GM19467 (cell line): ENCODE measurements around the gene SEMA6B.
"Not testable (repeated sequence)": the region's sequence is repeated elsewhere in the genome, so short reads cannot be mapped to it uniquely, and the experiment has no call there.

Experiments used
- ATAC-seq: cut with Tn5 transposase; IDR thresholded peaks from one replicate; pipeline ENCODE4 v1.9.1; 2021; ENCODE audit warnings: mild to moderate bottlenecking, moderate library complexity; ENCODE audit not compliant: unreplicated experiment

Gene SEMA6B

GRCh38 chr19:4553092-4553695 is 6.3 kb downstream of the SEMA6B start:
- no peak for ATAC-seq

GRCh38 chr19:4552525-4552819 is 7.0 kb downstream of the SEMA6B start:
- no peak for ATAC-seq

GRCh38 chr19:4550479-4551050 is 8.9 kb downstream of the SEMA6B start:
- no peak for ATAC-seq

GRCh38 chr19:4550018-4550417 is 9.5 kb downstream of the SEMA6B start:
- no peak for ATAC-seq

GRCh38 chr19:4548238-4548584 is 11.3 kb downstream of the SEMA6B start:
- ATAC-seq: no peak

- no peak for ATAC-seq
Observed at GRCh38 chr19:4547303-4548237, 11.9 kb downstream of the SEMA6B start.

- no peak for ATAC-seq
Observed at GRCh38 chr19:4543842-4544647, 15.4 kb downstream of the SEMA6B start.

- no peak for ATAC-seq
Observed at GRCh38 chr19:4542896-4543841, 16.3 kb downstream of the SEMA6B start.

GRCh38 chr19:4541806-4542145 is 17.7 kb downstream of the SEMA6B start:
- not testable (repeated sequence) for ATAC-seq

- ATAC-seq: no peak
Observed at GRCh38 chr19:4541114-4541805, 18.2 kb downstream of the SEMA6B start.

GRCh38 chr19:4539693-4540581 is 19.5 kb downstream of the SEMA6B start, which contains the start of gene LRG1:
TSS of gene LRG1 (minus strand) at chr19:4540036. CDS start at chr19:4540013, 23 bp downstream.
- ATAC-seq: no peak

GRCh38 chr19:4539169-4539692 is 20.3 kb downstream of the SEMA6B start:
- no peak for ATAC-seq

- ATAC-seq: no peak
Observed at GRCh38 chr19:4538601-4538954, 20.9 kb downstream of the SEMA6B start.

GRCh38 chr19:4537953-4538600 is 21.4 kb downstream of the SEMA6B start:
- no peak for ATAC-seq

- no peak for ATAC-seq
Observed at GRCh38 chr19:4536798-4537197, 22.7 kb downstream of the SEMA6B start.

GRCh38 chr19:4534836-4535658 is 24.4 kb downstream of the SEMA6B start, which contains the start of gene PLIN5:
TSS of gene PLIN5 (minus strand) at chr19:4535224. CDS start at chr19:4534074, 1,150 bp downstream.
- ATAC-seq: no peak

GRCh38 chr19:4533835-4534424 is 25.6 kb downstream of the SEMA6B start:
- no peak for ATAC-seq
